Activated naive CD4-positive, alpha-beta T cell treated with anti-CD3 and anti-CD28 coated beads, Interleukin-2, amount 10 ng/mL, durations not matched to agents 7 days and 5 days (primary cell): Measurements from ENCODE around the gene PKN2.

Experiments used
- CTCF ChIA-PET: fragments of 350-600 bp; sonication (Branson Sonifier 250); formaldehyde crosslinking; loops from one replicate; lab custom pipeline; 2021; ENCODE audit warnings: antibody characterized with exemption; lab: Charles Lee
- DNase-seq: peaks from one replicate; pipeline ENCODE4 v3.0.0-alpha.2; 2020
- H3K27ac Mint-ChIP-seq: one replicate; pipeline ENCODE4 v1.8.0; 2021; ENCODE audit warnings: mild to moderate bottlenecking, moderate library complexity, mixed read lengths
- H3K27me3 Mint-ChIP-seq: one replicate; pipeline ENCODE4 v1.8.0; 2021; ENCODE audit warnings: mild to moderate bottlenecking, mixed read lengths
- H3K36me3 Mint-ChIP-seq: one replicate; pipeline ENCODE4 v1.8.0; 2021; ENCODE audit warnings: mixed read lengths
- H3K4me1 Mint-ChIP-seq: one replicate; pipeline ENCODE4 v1.8.0; 2021; ENCODE audit warnings: mixed read lengths
- H3K4me3 Mint-ChIP-seq: one replicate; pipeline ENCODE4 v1.8.0; 2021; ENCODE audit warnings: mild to moderate bottlenecking, moderate library complexity, mixed read lengths
- H3K9me3 Mint-ChIP-seq: one replicate; pipeline ENCODE4 v1.8.0; 2021; ENCODE audit warnings: mixed read lengths

PKN2 gene

DNA sequence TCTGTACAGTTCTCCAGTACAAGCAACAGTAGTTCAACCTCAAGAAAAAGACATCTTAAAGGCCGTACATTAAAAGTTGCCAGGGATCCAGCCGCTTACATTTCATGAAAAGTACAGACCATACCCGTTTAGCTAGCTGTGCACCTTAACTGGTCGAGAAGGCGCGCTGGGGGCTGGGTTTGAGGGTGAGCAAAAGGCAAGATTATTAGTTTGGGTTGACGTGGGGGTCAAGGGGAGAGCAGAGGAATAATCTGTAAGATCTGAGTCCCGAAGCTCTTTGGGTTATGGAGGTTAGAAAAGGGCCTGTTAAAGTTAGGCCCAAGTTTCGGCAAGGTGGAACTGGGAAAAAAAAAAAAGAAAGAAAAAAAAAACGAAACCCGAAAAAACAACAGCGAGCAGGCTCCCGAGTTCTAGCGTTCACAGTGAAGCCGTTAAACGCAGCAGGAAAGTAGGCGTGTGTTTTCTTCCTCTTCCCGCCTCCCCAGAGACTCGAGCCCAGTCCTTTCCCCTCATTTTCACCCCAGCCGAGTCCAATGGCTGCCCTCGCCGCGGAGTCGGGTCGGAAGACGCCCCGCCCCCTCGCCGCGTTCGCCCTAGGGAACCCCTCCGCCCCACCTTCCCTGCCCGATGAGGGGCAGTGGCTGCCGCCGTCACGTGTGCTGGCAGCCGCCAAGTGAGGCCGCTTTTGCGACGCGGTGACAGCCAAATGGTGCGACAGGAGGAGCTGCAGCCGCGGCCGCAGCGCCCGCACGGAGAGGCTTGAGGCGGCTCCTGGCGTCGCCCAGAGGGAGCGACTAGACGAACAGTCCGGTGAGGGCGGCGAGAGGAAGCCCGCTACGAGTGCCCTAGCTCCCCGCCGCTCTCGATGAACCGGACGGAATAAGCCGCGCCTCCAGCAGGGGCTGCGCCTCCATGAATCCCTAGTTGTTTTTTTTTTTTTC lies at the start of gene PKN2:
Gene PKN2, plus strand, starts transcription at position 733 of the 941 bp plus-strand sequence. CDS start 308 bp downstream, outside the sequence.
- no peaks in the 10 kb centered on the region for H3K9me3 Mint-ChIP-seq
- H3K4me3 Mint-ChIP-seq = peak within 1 kb of the TSS; percentile 92
- peak within 1 kb of the TSS; percentile 96 for H3K27ac Mint-ChIP-seq
- peaks cover 4% of the 10 kb centered on the region for H3K27me3 Mint-ChIP-seq
- DNase-seq = peak; percentile 97
- H3K36me3 Mint-ChIP-seq = peaks cover 4% of the 10 kb centered on the region
- peaks cover 26% of the 10 kb centered on the region for H3K4me1 Mint-ChIP-seq
- CTCF ChIA-PET = interaction anchor here (1.0 to 1.8 kb wide), 5 partner anchors 23 to 206 kb away, joined by 3 to 8 read pairs (median 5); no protein-coding TSS in a partner anchor

DNA sequence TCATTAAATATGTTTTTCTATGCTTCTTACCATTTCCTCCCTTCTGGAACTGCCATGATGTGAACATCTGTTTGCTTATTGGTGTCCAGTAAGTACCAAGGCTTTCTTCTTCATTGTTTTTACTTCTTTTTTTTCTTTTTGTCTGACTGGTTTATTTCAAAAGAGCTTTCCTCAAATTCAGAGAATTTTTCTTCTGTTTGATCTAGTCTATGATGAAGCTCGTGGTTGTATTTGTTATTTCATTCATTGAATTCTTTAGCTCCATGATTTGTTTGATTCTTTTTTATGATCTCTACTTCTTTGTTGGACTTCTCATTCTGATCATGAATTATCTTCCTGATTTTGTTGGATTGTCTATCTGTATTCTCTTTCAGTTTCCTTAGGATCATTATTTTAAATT lies 49.5 kb upstream of the PKN2 start:
- no peak overlapping the region for H3K27ac Mint-ChIP-seq
- H3K27me3 Mint-ChIP-seq = peaks cover 5% of the 10 kb centered on the region
- no peaks in the 10 kb centered on the region for H3K4me1 Mint-ChIP-seq
- H3K4me3 Mint-ChIP-seq = no peak overlapping the region
- no peak for DNase-seq
- peaks cover 1% of the 10 kb centered on the region for H3K36me3 Mint-ChIP-seq
- CTCF ChIA-PET = no interaction called here
- peaks cover 21% of the 10 kb centered on the region for H3K9me3 Mint-ChIP-seq

DNA sequence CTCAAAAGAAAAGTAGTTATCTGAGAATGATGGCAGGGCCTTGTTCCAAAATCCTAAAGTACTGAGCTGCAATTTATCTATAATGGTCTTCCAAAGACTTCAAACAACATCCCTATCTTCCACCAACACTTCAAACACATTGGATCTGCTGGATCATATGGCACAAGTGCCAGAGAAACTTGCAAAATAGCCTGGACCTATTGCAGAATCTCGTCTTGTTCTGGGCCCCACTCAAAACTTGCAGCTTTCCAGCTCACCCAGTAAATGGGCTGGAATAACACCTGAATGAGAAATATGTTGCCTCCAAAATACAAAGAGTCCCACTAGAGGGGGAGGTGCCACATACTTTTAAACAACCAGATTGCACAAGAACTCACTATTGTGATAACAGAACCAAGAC lies 44.0 kb upstream of the PKN2 start:
- DNase-seq = no peak
- Mint-ChIP-seq H3K4me3 (no peak overlapping the region), H3K27ac (no peak overlapping the region), H3K9me3 (peaks cover 13% of the 10 kb centered on the region), H3K36me3 (no peaks in the 10 kb centered on the region), H3K27me3 (peaks cover 14% of the 10 kb centered on the region), H3K4me1 (no peaks in the 10 kb centered on the region)
- CTCF ChIA-PET = no interaction called here

DNA sequence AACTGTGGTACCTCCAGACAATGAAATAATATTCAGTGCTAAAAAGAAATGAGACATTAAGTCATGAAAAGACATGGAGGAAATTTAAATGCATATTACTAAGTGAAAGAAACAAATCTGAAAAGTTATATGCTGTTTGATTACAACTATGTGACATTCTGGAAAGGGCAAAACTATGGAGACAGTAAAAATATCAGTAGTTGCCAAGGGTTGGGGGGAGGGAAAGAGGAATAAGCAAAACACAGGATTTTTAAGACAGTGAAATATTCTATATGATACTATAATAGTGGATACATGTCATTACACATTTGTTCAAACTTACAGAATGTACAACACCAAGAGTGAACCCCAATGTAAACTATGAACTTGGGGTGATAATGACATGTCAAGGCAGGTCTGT lies 38.2 kb upstream of the PKN2 start:
- Mint-ChIP-seq H3K4me3 (no peak overlapping the region), H3K27ac (no peak overlapping the region), H3K36me3 (no peaks in the 10 kb centered on the region), H3K9me3 (no peaks in the 10 kb centered on the region), H3K4me1 (no peaks in the 10 kb centered on the region), H3K27me3 (peaks cover 18% of the 10 kb centered on the region)
- DNase-seq = no peak
- CTCF ChIA-PET = interaction anchor here (1.4 kb wide), 1 partner anchor 21 kb away, joined by 4 read pairs; no protein-coding TSS in a partner anchor

DNA sequence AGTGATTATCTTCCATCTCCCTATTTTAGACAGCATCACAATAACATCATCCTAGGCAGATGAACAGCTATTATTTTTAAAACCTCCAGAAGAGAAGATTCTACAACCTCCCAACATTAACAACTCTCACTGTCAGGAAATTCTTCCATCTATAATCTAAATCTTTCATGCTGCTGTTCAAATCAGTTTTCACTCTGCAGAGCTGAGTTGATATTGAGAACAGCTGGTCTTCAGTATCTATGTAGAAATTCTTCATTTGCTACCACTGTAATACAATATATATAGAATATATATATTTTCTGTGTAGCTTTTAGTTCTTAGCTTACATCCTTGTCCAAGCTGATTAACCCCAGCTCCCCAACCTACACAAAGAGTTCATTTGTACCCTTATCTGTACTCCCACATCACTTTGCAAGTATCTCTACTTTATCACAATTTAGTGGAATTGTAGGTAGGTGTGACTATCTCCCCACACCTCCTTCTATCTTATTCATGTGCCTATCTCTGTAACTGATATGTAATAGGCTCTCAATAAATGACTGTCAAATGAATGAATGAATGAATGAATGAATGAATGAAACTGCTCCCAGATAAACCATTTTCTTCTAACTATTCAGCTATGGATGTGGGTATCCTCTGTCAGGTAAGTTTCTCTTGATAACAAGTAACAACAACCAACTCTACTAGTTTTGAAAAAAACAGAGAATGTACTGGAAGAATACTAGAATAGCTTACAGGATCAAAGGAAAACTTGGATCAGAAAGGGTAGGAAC lies 37.4 kb upstream of the PKN2 start:
- DNase-seq = no peak
- Mint-ChIP-seq H3K9me3 (no peaks in the 10 kb centered on the region), H3K27me3 (peaks cover 13% of the 10 kb centered on the region), H3K4me3 (no peak overlapping the region), H3K4me1 (no peaks in the 10 kb centered on the region), H3K27ac (no peak overlapping the region), H3K36me3 (no peaks in the 10 kb centered on the region)
- CTCF ChIA-PET = interaction anchor here (1.4 to 1.5 kb wide), 2 partner anchors 22 to 230 kb away, joined by 4 read pairs; no protein-coding TSS in a partner anchor

DNA sequence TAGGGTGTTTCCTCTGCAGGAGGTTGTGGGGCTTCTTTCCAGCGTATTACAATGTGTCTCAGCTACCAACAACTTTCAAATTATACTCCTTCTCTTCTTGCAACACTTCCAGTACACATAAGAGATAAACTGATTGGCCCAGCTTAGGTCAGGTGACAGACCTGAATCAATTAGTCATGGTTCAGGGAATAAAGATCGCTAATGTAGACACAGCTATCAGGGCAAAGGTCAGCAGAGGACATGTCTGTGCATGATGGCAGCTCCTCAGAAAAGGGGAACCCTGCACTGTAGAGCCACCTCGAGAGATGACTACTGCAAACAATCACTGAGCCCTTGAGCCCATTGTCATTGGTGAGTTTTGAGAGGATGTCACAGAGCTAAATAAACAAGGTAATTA lies 36.8 kb upstream of the PKN2 start:
- Mint-ChIP-seq H3K4me3 (no peak overlapping the region), H3K4me1 (no peaks in the 10 kb centered on the region), H3K9me3 (no peaks in the 10 kb centered on the region), H3K27me3 (peaks cover 13% of the 10 kb centered on the region), H3K36me3 (no peaks in the 10 kb centered on the region), H3K27ac (no peak overlapping the region)
- CTCF ChIA-PET = interaction anchor here (1.4 to 1.5 kb wide), 2 partner anchors 22 to 229 kb away, joined by 4 read pairs; no protein-coding TSS in a partner anchor
- no peak for DNase-seq

DNA sequence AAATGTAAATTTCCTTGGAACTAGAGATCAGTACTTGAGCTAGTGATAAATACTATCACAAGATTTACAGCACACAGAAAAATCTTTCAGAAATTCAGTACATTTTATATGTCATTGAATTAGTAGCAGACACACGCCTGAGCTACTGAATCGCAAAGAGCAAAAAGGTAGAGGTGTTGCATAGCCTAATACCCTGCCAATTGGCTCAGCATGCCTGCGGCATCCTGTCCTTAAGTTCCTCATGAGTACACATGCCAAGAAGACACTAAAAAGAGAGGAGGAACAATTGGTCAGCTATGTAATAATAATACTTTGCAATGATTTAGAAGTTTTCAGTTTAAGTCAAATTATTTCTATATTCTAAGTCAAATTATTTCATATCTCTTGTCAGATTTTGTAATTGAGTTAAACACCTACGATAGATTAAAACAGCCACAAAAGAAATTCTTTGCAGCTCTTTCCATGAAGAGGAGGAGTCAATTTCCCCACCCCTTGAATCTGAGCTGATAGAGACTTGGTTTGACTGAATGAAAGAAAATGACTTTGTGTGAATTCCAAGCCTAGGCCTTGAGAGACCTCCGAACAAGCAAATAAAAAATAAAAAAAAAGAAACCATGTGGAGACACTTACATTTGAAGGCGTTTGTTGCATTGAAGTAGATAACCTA lies 36.2 kb upstream of the PKN2 start:
- H3K4me3 Mint-ChIP-seq = no peak overlapping the region
- peaks cover 9% of the 10 kb centered on the region for H3K27me3 Mint-ChIP-seq
- no peaks in the 10 kb centered on the region for H3K4me1 Mint-ChIP-seq
- no peak for DNase-seq
- H3K36me3 Mint-ChIP-seq = no peaks in the 10 kb centered on the region
- H3K9me3 Mint-ChIP-seq = no peaks in the 10 kb centered on the region
- CTCF ChIA-PET = interaction anchor here (0.9 to 1.5 kb wide), 2 partner anchors 24 to 229 kb away, joined by 3 to 4 read pairs; no protein-coding TSS in a partner anchor
- H3K27ac Mint-ChIP-seq = no peak overlapping the region

DNA sequence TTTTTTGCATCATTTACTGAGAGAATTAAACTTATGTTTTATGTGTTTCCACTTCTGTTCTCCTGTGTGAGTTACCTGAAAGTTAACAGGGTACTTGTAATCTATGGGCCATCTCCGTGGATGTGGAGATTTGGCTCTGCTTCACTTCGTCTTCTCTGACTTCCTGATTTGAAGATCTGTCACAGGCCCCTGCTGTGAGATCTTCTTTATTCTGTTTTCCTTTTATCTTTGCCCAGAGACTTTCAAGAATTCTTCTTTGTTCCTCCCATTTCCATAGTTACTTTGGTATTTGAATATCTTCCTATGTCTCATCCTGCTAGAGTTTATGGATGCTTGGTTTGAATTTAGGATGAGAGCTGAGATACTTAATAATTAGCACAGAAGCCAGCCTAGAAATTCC lies 35.4 kb upstream of the PKN2 start:
- no peak overlapping the region for H3K27ac Mint-ChIP-seq
- H3K4me3 Mint-ChIP-seq = no peak overlapping the region
- CTCF ChIA-PET = interaction anchor here (0.9 kb wide), 1 partner anchor 25 kb away, joined by 3 read pairs; no protein-coding TSS in a partner anchor
- DNase-seq = no peak
- H3K9me3 Mint-ChIP-seq = no peaks in the 10 kb centered on the region
- no peaks in the 10 kb centered on the region for H3K36me3 Mint-ChIP-seq
- no peaks in the 10 kb centered on the region for H3K4me1 Mint-ChIP-seq
- H3K27me3 Mint-ChIP-seq = peaks cover 6% of the 10 kb centered on the region

DNA sequence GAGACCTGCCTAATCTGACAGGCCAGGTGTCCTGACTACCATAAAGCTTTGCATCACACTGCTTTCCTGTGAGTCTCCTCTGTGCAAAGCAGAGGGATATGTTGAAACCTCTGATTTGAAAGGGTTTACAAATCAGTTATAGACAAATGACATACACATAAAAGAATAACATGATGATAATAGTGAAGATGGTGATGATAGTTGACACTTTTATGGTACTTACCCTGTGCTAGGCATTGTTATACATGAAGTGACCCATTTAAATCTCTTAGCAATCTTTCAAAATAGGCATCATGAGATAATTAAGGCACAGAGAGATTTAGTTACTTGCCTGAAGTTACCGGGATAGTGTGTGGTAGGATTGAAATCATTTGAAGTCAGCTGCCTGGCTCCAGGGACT lies 34.1 kb upstream of the PKN2 start:
- H3K36me3 Mint-ChIP-seq = no peaks in the 10 kb centered on the region
- H3K9me3 Mint-ChIP-seq = no peaks in the 10 kb centered on the region
- no peak overlapping the region for H3K27ac Mint-ChIP-seq
- H3K27me3 Mint-ChIP-seq = peaks cover 9% of the 10 kb centered on the region
- no peaks in the 10 kb centered on the region for H3K4me1 Mint-ChIP-seq
- H3K4me3 Mint-ChIP-seq = no peak overlapping the region
- CTCF ChIA-PET = no interaction called here
- DNase-seq = no peak

DNA sequence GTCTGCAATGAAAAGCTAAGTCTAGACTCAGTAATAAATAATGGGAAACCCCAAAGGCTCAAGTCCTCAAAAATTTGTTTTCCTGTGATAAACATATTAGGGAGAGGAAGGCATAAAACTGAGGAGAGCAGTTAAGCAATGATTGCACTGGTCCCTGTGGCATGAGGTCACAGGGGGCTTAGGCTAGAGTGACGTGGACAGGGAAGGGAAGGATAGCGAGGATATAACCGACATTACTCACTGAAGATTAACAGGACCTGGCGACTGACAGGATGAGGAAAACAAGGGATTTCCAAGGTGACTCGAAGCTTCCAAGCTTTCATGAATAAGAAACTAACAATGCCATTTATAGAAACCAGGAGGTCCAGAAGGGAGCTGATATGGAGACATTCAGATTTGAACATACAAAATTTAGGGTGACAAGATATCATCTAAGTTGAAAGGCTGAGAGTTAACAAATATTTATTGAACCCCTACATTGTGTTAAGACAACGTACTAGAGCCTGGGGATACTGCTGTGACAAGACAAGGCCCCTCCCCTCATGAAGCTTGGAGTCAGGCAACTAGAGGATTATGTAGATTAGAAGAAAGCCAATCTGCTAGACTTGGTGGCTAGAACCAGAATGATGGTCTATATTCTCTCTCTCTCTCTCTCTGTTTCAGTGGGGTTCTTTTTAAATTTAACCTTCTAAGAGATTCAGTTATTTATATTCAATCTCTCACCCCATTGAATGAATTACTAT lies 33.2 kb upstream of the PKN2 start:
- H3K4me1 Mint-ChIP-seq = no peaks in the 10 kb centered on the region
- H3K27ac Mint-ChIP-seq = no peak overlapping the region
- no peak for DNase-seq
- H3K36me3 Mint-ChIP-seq = no peaks in the 10 kb centered on the region
- H3K4me3 Mint-ChIP-seq = no peak overlapping the region
- CTCF ChIA-PET = interaction anchor here (8.2 kb wide), 1 partner anchor 226 kb away, joined by 62 read pairs; no protein-coding TSS in a partner anchor
- no peaks in the 10 kb centered on the region for H3K9me3 Mint-ChIP-seq
- peaks cover 6% of the 10 kb centered on the region for H3K27me3 Mint-ChIP-seq

DNA sequence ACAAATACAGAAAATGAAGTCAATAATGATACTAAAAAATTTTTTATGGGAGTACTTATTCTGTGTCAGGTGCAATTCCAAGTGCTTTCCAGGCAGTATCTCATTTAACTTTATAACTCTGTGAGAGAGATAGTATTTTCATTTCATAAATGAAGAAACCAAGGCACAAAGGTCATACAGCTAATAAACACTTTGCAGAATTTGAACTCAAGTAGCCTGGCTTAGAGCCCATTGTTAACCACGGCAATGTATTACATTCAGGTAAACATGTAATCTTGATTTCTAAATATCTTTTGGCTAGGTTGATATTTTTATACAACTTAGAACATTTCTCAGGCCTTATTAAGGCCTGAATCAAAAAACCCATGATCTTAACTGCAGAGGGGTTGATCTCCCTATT lies 28.9 kb upstream of the PKN2 start:
- H3K27ac Mint-ChIP-seq = no peak overlapping the region
- DNase-seq = no peak
- H3K4me1 Mint-ChIP-seq = peaks cover 9% of the 10 kb centered on the region
- CTCF ChIA-PET = interaction anchor here (0.6 to 8.2 kb wide), 10 partner anchors 10 to 260 kb away, joined by 3 to 62 read pairs (median 4); partner anchors contain the start of gene PKN2
- peaks cover 6% of the 10 kb centered on the region for H3K27me3 Mint-ChIP-seq
- H3K9me3 Mint-ChIP-seq = no peaks in the 10 kb centered on the region
- no peaks in the 10 kb centered on the region for H3K36me3 Mint-ChIP-seq
- no peak overlapping the region for H3K4me3 Mint-ChIP-seq

DNA sequence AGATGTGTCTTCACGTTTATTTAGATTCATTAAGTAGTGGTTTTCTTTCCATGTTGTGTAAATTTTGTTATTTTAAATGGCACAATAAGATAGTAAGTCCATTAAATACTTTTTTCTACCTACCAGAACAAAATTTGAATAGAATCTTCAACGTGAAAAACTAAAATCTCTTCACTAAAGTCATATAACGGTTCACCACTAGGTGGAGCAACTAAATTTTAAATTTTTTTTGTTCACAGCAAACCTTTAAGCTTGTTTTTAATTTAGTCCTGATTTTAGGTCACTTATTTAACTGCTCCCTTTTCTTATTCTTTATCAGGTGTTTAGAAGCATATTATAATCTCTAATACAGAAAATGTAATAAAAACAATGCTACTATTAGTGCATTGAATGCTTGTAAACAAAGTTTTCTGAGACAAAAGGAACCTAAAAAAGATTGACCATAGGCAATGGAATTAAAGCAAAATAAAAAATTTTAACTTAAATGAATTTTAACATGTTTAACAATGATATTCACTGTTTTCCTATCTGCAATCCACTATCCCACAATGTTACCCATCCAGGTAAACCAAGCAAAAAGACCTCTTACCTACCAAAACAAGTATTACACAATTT lies 28.3 kb upstream of the PKN2 start:
- DNase-seq = no peak
- CTCF ChIA-PET = interaction anchor here (0.7 to 8.2 kb wide), 10 partner anchors 9 to 229 kb away, joined by 3 to 62 read pairs (median 4); partner anchors contain the start of gene PKN2
- no peaks in the 10 kb centered on the region for H3K9me3 Mint-ChIP-seq

More for the DNA sequence above, 28.3 kb upstream of the PKN2 start:
- peaks cover 6% of the 10 kb centered on the region for H3K27me3 Mint-ChIP-seq
- H3K4me3 Mint-ChIP-seq = no peak overlapping the region
- H3K27ac Mint-ChIP-seq = no peak overlapping the region
- H3K36me3 Mint-ChIP-seq = no peaks in the 10 kb centered on the region
- peaks cover 16% of the 10 kb centered on the region for H3K4me1 Mint-ChIP-seq
